ENCODE results near the gene PTGIS.
"Not testable (repeated sequence)": the region's sequence is repeated elsewhere in the genome, so short reads cannot be mapped to it uniquely, and the experiment has no call there.

DNA sequence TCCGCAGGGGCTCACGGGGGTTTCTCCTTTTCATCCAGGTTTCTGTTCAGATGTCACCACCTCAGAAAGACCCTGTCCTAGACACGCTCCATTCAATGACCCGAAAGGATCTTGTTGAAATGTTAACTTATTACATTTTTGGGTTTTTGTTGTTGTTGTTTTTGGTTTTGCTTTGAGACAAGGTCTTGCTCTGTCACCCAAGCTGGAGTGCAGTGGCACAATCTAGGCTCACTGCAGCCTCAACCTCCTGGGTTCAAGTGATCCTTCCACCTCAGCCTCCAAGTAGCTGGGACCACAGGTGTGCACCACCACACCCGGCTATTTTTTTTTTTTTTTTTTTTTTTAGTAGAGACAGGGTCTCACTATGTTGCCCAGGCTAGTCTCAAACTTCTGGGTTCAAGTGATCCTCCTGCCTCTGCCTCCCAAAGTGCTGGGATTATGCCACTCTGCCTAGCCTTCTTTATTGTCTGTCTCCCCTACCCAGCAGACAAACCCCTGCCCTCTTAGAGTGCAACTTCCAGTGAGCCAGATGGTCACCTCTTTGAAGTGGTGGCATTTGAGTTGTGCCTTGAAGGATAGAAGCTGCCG lies 43.7 kb upstream of the PTGIS start:
- TF ChIP-seq, protein P1, sequence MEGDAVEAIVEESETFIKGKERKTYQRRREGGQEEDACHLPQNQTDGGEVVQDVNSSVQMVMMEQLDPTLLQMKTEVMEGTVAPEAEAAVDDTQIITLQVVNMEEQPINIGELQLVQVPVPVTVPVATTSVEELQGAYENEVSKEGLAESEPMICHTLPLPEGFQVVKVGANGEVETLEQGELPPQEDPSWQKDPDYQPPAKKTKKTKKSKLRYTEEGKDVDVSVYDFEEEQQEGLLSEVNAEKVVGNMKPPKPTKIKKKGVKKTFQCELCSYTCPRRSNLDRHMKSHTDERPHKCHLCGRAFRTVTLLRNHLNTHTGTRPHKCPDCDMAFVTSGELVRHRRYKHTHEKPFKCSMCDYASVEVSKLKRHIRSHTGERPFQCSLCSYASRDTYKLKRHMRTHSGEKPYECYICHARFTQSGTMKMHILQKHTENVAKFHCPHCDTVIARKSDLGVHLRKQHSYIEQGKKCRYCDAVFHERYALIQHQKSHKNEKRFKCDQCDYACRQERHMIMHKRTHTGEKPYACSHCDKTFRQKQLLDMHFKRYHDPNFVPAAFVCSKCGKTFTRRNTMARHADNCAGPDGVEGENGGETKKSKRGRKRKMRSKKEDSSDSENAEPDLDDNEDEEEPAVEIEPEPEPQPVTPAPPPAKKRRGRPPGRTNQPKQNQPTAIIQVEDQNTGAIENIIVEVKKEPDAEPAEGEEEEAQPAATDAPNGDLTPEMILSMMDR (IDR thresholded peaks at IDR 0.05) = not testable (repeated sequence)
- not testable (repeated sequence) for TF ChIP-seq POLR2A (IDR thresholded peaks at IDR 0.05)

All from prostate gland (tissue), 2 donors.